Measurements from ENCODE around the gene ZRANB1.
"Not testable (repeated sequence)": the region's sequence is repeated elsewhere in the genome, so short reads cannot be mapped to it uniquely, and the experiment has no call there.

Gene ZRANB1

GRCh38 chr10:124967255-124967654 is 25.3 kb downstream of the ZRANB1 start:
- DNase-seq: no peak

- no peak for DNase-seq
Measured at GRCh38 chr10:124971276-124971675, 29.4 kb downstream of the ZRANB1 start.

GRCh38 chr10:124972637-124973036 is 30.7 kb downstream of the ZRANB1 start:
- DNase-seq: no peak

- no peak for DNase-seq
Measured at GRCh38 chr10:124974131-124974530, 32.2 kb downstream of the ZRANB1 start.

GRCh38 chr10:124975977-124976514 is 34.1 kb downstream of the ZRANB1 start:
- DNase-seq: no peak

- DNase-seq: no peak
Measured at GRCh38 chr10:124977161-124977560, 35.2 kb downstream of the ZRANB1 start.

- no peak for DNase-seq
Measured at GRCh38 chr10:124977648-124978375, 35.9 kb downstream of the ZRANB1 start.

GRCh38 chr10:124978376-124978725 is 36.4 kb downstream of the ZRANB1 start:
- DNase-seq: no peak

- no peak for DNase-seq
Measured at GRCh38 chr10:124983321-124983720, 41.4 kb downstream of the ZRANB1 start.

- no peak for DNase-seq
Measured at GRCh38 chr10:124984376-124984775, 42.5 kb downstream of the ZRANB1 start.

- DNase-seq: no peak
Measured at GRCh38 chr10:124985162-124985561, 43.2 kb downstream of the ZRANB1 start.

- DNase-seq: no peak
Measured at GRCh38 chr10:124987788-124988187, 45.9 kb downstream of the ZRANB1 start.

- not testable (repeated sequence) for DNase-seq
Measured at GRCh38 chr10:124988753-124989152, 46.8 kb downstream of the ZRANB1 start.

GRCh38 chr10:124989526-124989925 is 47.6 kb downstream of the ZRANB1 start:
- no peak for DNase-seq

- no peak for DNase-seq
Measured at GRCh38 chr10:124990671-124991625, 49.0 kb downstream of the ZRANB1 start.

- no peak for DNase-seq
Measured at GRCh38 chr10:124991835-124992234, 49.9 kb downstream of the ZRANB1 start.

- DNase-seq: peak; percentile 6
Measured at GRCh38 chr10:124992462-124993344, 50.8 kb downstream of the ZRANB1 start.

GRCh38 chr10:124993345-124993708 is 51.4 kb downstream of the ZRANB1 start:
- DNase-seq: no peak

GRCh38 chr10:124993736-124994451 is 52.0 kb downstream of the ZRANB1 start:
- DNase-seq: no peak

- DNase-seq: no peak
Measured at GRCh38 chr10:124994573-124995473, 52.9 kb downstream of the ZRANB1 start.

- no peak for DNase-seq
Measured at GRCh38 chr10:124995605-124996004, 53.7 kb downstream of the ZRANB1 start.
